22Rv1 (cell line): ENCODE measurements around the gene TMEM95.
"Not testable (repeated sequence)": the region's sequence is repeated elsewhere in the genome, so short reads cannot be mapped to it uniquely, and the experiment has no call there.

Experiments
- CTCF ChIP-seq: fragments of 450-650 bp; IDR thresholded peaks from 2 replicates; pipeline ENCODE4 v1.5.1; 2017; ENCODE audit warnings: mild to moderate bottlenecking
- ZFX ChIP-seq: fragments of 450-650 bp; IDR thresholded peaks from 2 replicates; pipeline ENCODE4 v1.6.1; 2017; ENCODE audit warnings: antibody characterized with exemption, borderline replicate concordance

GRCh38 chr17:7337600-7337999, 17.4 kb upstream of the TMEM95 start:
- TF ChIP-seq CTCF, ZFX: not testable (repeated sequence)
